Epithelial cell of esophagus (primary cell): ENCODE data around the gene HSPB7.
"Not testable (repeated sequence)": the region's sequence is repeated elsewhere in the genome, so short reads cannot be mapped to it uniquely, and the experiment has no call there.

Experiments
- DNase-seq: peaks from one replicate; pipeline ENCODE4 v3.0.0; 2010; ENCODE audit warnings: low read depth
- H3K4me3 ChIP-seq: 2 replicates; pipeline ENCODE4 v1.5.1; 2011; ENCODE audit warnings: mild to moderate bottlenecking, low read length, control low read depth
- TF ChIP-seq, protein P1 (sequence below): IDR thresholded peaks from 2 replicates; pipeline ENCODE4 v1.5.1; 2011; ENCODE audit warnings: low read depth, mild to moderate bottlenecking, low read length, control low read depth, inconsistent platforms; ENCODE audit not compliant: insufficient read depth; ENCODE audit errors: missing control alignments

Gene HSPB7

DNA sequence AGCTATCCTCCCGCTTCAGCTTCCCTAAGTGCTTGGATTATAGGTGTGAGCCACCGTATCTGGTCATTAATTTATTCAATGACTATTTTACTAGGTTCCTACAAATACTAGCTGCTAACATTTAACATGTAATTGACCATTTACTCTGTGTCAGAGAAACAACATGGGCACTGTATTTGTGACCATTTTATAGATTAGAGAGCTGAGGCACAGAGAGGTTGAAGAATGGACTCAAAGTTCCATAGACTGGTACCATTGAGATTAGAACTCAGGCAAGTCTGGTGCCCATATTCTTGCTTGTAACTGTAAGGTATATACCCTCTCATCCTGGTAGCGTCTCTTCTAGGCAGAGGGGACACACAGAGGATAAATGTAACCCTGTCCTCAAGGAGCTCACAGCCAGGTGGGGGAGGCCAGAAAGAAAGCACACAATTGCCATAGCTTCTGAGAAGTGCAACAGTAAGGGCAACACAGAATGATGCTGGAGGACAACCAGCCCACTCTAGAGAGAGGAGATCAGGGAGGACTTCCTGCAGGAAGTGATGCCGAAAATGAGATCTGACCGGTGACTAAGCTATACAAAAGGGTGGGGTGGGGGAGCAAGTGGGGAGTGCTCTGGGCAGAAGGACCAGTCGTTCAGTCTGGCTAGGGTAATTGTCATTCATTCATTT lies 10.0 kb downstream of the HSPB7 start:
- TF ChIP-seq, protein P1, sequence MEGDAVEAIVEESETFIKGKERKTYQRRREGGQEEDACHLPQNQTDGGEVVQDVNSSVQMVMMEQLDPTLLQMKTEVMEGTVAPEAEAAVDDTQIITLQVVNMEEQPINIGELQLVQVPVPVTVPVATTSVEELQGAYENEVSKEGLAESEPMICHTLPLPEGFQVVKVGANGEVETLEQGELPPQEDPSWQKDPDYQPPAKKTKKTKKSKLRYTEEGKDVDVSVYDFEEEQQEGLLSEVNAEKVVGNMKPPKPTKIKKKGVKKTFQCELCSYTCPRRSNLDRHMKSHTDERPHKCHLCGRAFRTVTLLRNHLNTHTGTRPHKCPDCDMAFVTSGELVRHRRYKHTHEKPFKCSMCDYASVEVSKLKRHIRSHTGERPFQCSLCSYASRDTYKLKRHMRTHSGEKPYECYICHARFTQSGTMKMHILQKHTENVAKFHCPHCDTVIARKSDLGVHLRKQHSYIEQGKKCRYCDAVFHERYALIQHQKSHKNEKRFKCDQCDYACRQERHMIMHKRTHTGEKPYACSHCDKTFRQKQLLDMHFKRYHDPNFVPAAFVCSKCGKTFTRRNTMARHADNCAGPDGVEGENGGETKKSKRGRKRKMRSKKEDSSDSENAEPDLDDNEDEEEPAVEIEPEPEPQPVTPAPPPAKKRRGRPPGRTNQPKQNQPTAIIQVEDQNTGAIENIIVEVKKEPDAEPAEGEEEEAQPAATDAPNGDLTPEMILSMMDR, result no peak

DNA sequence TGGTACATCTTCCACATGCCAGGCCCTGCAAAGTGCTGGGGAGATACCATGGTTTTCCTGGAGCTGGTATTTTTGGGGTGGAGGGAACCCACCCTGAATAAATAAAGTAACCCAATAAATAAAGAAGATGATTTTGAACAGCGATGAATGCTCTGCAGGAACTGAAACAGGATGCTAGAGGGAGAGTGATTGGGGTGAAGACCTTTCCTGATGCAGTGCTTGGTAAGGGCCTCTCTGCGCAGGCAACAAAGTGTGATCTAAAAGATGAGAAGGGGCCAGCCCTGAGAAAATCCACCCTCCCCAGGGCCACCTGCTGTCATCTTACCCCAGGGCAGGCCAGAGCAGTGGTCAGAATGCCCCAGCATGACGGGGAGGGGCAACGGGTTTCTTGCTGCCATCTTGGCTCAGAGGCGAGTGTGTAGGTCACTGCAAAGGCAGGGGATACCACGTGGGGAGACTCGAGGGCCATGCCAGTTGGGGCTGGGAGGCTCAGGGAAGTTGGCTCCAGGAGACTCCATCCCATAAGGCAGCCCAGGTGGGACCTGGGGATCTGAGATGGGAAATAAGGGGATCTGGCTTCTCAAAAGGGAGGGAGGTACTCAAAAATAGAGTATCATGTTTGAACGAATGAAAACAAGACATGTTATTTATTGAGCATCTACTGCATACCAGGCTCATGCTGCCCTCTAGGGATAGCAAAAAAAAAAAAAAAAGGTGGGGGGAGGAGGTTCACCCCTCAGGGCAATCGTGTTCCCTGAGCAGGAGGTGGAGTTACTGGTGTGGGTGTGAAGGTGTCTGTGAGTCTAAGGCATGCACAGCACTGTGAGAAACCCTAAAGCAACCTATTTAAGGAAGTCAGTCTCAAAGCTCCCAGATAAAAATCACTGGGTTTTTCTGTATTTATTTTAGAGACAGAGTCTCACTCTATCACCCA lies 11.0 kb downstream of the HSPB7 start:
- peak; percentile 86 for DNase-seq
- TF ChIP-seq, protein P1, result peak; percentile 41
- H3K4me3 ChIP-seq, result no peak overlapping the region

More for the DNA sequence above, 10.0 kb downstream of the HSPB7 start:
- peak; percentile 26 for DNase-seq
- no peak overlapping the region for H3K4me3 ChIP-seq

DNA sequence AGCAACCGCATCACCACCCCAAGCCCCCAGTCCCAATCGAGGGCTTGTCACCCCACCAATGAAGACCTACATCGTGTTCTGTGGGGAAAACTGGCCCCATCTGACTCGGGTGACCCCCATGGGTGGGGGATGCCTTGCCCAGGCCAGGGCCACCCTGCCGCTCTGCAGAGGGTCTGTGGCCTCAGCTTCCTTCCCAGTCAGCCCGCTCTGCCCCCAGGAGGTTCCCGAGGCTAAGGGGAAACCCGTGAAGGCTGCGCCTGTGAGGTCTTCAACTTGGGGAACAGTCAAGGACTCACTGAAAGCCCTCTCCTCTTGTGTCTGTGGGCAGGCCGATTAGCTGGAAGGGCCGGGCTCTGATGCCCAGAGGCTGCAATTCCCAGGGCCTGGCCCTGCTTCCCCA lies 11.8 kb downstream of the HSPB7 start:
- no peak overlapping the region for H3K4me3 ChIP-seq
- DNase-seq, result no peak
- TF ChIP-seq, protein P1, result no peak

DNA sequence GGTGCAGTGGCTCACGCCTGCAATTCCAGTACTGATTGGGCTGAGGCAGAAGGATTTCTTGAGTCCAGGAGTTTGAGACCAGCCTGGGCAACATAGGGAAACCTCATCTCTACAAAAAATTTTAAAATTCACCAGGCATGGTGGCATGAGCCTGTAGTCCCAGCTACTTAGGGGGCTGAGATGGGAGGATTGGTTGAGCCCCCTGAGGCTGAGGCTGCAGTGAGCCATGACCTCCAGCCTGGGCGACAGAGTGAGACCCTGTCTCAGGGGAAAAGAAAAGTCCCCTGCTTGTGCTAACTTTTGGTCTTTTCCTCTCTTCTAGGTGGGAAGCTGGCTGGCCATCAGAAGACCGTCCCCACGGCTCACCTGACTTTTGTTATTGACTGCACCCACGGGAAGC lies 12.2 kb downstream of the HSPB7 start:
- no peak overlapping the region for H3K4me3 ChIP-seq
- DNase-seq, result no peak
- TF ChIP-seq, protein P1, result no peak

DNA sequence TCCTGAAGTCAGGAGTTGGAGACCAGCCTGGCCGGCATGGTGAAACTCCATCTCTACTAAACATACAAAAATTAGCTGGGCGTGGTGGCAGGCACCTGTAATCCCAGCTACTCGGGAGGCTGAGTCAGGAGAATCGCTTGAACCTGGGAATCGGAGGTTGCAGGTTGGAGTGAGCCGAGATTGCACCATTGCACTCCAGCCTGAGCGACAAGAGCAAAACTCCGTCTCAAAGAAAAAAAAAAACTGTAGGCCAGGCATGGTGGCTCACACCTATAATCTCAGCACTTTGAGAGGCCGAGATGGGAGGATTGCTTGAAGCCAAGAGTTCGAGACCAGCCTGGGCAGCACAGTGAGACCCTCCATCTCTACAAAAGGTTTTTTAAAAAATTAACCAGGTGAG lies 16.6 kb downstream of the HSPB7 start:
- not testable (repeated sequence) for H3K4me3 ChIP-seq, DNase-seq

DNA sequence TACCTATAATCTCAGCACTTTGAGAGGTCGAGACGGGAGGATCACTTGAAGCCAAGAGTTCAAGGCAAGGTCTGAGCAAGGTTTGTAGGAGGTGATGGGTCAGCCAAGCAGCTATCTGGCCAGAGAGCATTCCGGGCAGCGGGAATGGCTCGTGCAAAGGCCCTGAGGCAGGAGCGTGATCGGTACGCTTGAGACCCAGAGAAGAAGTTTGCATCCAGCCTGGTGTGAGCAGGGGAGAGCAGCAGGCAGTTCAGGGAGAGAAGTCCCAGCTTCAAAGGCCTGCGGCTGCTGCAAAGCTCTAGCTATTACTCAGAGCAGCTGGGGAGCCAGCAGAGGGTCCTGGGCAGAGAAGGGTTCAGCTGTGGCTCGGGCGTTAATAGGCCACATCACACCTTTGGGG lies 18.9 kb downstream of the HSPB7 start:
- H3K4me3 ChIP-seq, result no peak overlapping the region
- no peak for DNase-seq
- TF ChIP-seq, protein P1, result no peak

DNA sequence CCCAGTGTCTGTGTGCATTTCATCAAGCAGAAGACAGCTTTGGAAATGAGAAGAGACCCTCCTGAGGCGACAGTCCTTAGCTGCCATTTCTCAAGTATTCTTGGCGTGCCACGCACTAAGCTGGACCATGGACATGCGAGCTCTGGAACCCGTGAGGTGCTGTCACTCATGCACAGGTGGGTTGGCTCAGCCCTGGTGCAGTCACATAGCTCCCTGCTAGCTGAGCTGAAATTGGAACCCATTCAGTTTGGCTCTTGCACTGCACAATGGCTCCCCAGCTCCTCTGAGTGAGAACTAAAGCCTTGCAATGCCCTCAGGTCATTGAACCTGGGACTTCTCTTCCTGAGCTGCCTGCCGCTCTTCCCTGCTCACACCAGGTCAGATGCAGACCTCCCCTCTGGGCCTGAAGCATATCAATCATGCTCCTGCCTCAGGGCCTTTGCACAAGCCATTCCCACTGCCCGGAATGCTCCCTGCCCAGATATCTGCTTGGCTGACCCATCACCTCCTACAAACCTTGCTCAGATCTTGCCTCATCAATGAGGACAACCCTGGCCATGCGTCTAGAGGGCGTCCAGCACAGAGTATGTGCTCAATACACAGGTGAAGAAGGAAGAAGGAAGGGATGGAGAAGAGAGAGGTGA lies 20.1 kb downstream of the HSPB7 start:
- DNase-seq, result no peak
- no peak overlapping the region for H3K4me3 ChIP-seq
- TF ChIP-seq, protein P1, result no peak
